AG09319 (cell line): ENCODE measurements around the gene ZC3HAV1.
"Not testable (repeated sequence)": the region's sequence is repeated elsewhere in the genome, so short reads cannot be mapped to it uniquely, and the experiment has no call there.

Experiments
- DNase-seq: peaks from one replicate; pipeline ENCODE4 v3.0.0-alpha.2; 2010; ENCODE audit warnings: low read depth; ENCODE audit errors: extremely low read depth
- TF ChIP-seq, protein P1 (sequence below): IDR thresholded peaks from 2 replicates; pipeline ENCODE4 v1.5.1; 2011; ENCODE audit warnings: low read depth, mild to moderate bottlenecking, inconsistent platforms, low read length, moderate library complexity

Gene ZC3HAV1

DNA sequence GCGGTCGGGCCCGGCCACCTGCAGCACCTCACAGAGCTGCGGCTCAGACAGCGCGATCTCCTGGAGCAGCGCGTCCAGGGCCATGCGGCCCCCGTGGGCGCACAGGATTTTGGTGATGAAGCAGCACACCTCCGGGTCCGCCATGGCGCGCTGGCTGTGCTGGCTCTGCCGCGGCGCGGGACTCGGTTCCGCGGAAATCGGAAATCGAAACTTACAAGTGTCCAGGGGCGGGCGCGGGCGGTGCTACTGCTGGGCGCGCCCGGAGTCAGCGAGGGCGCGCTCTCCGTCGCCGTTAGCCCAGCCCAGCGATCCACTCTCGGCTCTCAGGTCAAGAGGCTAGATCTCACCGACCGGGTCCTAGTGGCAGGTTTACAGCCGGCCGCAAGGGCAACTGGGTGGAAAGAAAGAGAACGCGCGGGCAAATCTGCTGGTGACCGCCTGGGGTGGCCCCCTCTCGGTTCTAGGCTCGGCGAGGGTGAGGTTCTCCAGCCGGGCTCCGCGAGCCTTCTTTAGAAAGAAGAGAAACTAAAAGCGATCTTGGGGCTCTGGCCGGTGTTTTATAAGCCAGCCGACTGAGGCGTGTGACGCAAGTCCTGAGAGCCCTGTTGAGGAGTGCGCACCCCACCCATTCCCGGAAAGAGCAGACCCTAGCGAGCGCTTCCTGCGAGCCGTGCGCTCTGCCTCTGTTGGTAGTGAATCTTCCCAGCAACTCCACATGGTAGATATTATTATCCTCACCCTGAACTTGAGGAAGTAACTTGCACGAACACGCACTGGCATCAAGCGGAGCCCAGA, at the start of gene ZC3HAV1:
Gene ZC3HAV1 (minus strand): TSS at position 533 of the 795 bp plus-strand sequence. CDS start 389 bp downstream, at position 144.
- DNase-seq: peak; percentile 79
- TF ChIP-seq, protein P1, sequence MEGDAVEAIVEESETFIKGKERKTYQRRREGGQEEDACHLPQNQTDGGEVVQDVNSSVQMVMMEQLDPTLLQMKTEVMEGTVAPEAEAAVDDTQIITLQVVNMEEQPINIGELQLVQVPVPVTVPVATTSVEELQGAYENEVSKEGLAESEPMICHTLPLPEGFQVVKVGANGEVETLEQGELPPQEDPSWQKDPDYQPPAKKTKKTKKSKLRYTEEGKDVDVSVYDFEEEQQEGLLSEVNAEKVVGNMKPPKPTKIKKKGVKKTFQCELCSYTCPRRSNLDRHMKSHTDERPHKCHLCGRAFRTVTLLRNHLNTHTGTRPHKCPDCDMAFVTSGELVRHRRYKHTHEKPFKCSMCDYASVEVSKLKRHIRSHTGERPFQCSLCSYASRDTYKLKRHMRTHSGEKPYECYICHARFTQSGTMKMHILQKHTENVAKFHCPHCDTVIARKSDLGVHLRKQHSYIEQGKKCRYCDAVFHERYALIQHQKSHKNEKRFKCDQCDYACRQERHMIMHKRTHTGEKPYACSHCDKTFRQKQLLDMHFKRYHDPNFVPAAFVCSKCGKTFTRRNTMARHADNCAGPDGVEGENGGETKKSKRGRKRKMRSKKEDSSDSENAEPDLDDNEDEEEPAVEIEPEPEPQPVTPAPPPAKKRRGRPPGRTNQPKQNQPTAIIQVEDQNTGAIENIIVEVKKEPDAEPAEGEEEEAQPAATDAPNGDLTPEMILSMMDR: no peak

DNA sequence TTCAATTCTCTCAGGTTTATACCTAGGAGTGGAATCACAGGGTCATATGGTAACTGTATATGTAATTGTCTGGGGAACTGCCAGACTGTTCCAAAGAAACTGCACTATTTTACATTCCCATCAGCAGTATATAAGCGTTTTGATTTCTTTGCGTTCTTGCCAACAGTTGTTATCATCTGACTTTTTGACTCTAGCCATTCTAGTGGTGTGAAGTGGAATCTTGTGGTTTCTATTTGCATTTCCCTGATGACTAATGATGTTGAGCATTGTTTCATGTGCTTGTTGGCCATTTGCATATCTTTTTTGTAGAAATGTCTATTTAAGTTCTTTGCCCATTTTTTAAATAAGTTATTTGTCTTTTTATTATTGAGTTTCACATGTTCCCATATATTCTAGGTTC, 44.3 kb upstream of the ZC3HAV1 start:
- DNase-seq: no peak
- TF ChIP-seq, protein P1: no peak

DNA sequence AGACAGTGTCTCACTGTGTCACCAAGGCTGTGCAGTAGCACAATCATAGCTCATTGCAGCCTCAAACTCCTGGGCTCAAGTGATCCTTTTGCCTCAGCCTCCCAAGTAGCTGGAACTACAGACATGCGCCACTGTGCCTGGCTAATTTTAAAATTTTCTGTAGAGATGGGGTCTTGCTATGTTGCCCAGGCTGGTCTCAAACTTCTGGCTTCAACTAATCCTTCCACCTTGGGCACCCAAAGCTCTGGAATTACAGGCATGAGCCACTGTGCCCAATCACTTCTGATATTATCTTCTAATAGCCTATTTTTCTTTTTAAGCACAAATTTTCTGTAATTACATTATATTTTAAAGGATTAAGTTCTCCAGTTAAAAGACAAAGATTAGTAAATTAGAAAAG, 42.6 kb upstream of the ZC3HAV1 start:
- TF ChIP-seq, protein P1: no peak
- DNase-seq: no peak

DNA sequence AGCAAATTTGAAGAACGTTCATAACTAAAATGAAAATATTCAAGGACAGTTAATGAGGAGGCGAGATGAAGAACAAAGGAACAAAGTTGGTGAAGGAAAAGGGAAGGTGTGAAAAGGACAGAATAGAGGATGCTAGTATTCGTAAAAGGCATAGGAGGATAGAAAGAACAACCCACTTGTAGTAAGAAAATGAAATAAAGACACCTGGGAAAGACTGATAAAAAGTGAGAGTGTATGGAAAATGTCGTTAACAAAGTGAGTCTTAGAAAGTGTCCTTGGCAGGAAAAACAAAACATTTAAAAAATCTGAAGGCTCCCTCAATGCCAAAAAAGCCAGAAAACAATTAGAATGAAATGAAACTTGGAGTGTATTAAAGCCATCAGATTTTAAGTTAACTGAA, 29.6 kb upstream of the ZC3HAV1 start:
- TF ChIP-seq, protein P1: no peak
- no peak for DNase-seq

DNA sequence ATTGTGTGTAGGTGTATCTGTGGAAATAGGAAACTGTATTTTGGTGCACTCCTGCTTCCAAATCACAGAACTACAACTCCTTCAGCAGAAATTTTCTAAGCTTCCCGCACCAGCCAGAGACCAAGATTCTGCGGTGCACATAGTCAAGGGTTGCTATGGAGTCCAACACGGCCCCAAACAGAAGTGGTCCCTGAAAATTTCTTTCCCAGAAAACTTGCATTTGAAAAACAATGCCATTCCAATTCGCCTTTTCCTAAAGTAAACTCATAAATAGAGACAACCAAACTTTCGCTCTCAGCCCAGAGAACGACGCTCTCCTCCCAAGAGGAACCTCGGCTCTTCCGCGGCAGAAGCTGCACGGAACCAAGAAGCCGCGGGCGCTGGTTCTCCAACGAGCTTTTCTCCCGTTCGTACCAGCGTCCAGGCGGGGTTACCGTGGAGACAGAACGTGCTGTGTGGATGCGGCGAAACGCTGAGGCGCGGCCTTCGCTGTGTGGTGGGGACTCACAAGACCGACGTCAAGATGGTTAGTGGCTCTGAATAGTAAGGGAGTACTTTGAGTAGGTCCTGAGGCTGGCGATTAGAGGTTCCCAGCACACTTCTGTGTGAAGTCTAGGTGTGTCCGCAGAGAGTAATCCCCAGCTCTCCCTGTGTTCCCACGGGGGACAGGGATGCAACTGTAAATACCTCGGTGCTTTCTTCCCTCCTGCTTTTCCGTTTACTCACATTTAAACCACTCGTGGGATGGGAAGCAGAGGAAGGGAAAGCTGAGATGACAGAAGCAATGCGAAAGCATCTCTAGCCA, 24.0 kb upstream of the ZC3HAV1 start:
- TF ChIP-seq, protein P1: no peak
- peak; percentile 67 for DNase-seq

DNA sequence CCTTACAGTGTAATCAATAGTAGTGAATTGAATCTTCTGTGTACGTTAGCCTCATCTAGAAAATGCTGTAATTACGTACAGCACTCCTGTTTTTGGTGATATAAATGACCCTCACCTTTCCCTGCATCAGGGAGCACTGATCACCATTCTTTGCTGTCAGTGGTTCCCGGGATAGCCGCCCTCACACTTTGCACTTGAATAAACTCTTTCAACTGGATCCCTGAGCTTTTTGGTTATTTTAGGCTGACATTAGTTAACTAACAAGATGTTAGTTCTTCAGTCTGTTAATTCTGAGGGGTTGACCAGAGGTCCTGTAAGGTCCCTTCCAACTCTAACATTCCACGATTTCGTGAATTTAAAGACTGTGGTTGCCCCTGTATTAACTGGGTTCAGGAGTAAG, 23.4 kb upstream of the ZC3HAV1 start:
- TF ChIP-seq, protein P1: no peak
- DNase-seq: no peak

DNA sequence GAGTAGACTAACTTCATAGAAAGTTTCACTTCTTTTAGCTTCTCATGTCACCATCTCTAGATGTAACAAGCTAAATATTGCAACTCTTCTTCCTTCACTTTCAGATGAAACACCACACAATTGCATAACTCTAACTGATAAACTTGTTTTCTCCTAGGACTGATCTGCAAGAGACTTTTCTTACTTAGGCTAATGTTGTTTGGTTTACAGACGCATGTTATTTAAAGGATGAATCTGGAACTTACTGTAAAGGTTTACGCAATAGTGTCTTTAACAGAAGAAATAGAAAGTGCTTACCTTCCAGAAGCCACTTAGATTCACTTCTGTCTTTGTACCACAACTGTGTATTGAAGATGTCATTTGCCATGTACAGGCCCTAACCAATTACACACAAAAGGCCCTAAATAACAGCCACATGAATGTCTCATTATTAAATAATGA, 22.1 kb upstream of the ZC3HAV1 start:
- TF ChIP-seq, protein P1: no peak
- no peak for DNase-seq

DNA sequence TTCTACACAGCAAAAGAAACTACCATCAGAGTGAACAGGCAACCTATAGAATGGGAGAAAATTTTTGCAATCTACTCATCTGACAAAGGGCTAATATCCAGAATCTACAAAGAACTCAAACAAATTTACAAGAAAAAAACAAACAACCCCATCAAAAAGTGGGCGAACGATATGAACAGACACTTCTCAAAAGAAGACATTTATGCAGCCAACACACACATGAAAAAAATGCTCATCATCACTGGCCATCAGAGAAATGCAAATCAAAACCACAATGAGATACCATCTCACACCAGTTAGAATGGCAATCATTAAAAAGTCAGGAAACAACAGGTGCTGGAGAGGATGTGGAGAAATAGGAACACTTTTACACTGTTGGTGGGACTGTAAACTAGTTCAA, 20.3 kb upstream of the ZC3HAV1 start:
- not testable (repeated sequence) for DNase-seq
